Caco-2 (cell line): ENCODE measurements around the gene ARHGDIA. TPM values are rescaled to one million over a fixed set of nuclear protein-coding genes. Genes with fewer than 3 reads are reported as not detected.

Experiments
- BruUV-seq: library from RNA; stranded (reverse); fragments of 400-500 nt; replicated peaks from 2 replicates; lab custom pipeline; 2021; lab: Mats Ljungman, UMichigan
- CTCF ChIA-PET: fragments of 300-600 bp; sonication (Branson Sonifier 250); formaldehyde crosslinking; loops from one replicate; lab custom pipeline; 2022; ENCODE audit warnings: antibody characterized with exemption; lab: Charles Lee
- POLR2A ChIA-PET: fragments of 300-600 bp; sonication (Branson Sonifier 250); formaldehyde crosslinking; loops from one replicate; lab custom pipeline; 2022; ENCODE audit warnings: antibody characterized with exemption; lab: Charles Lee
- DNase-seq, 2 experiments: peaks; one replicate each; pipeline versions ENCODE4 v3.0.0 to v3.0.0-alpha.2; 2020 to 2022
- H3K27me3 ChIP-seq: replicated peaks from 2 replicates; pipeline ENCODE4 v1.6.0; 2011; ENCODE audit warnings: low read length; ENCODE audit not compliant: control insufficient read depth, insufficient read depth
- H3K36me3 ChIP-seq: 2 replicates; pipeline ENCODE4 v1.5.1; 2011; ENCODE audit warnings: low read length; ENCODE audit not compliant: control insufficient read depth, insufficient read depth
- H3K4me1 ChIP-seq: fragments of 250-450 bp; sonication (Bioruptor Pico); 2 replicates; pipeline ENCODE4 v1.5.1; 2020; ENCODE audit warnings: mild to moderate bottlenecking
- H3K4me3 ChIP-seq: 2 replicates; pipeline ENCODE4 v1.5.1; 2011; ENCODE audit warnings: low read depth, mild to moderate bottlenecking, control low read depth, low read length
- H3K9me3 ChIP-seq: fragments of 250-450 bp; sonication (Bioruptor Pico); 2 replicates; pipeline ENCODE4 v1.5.1; 2020; ENCODE audit warnings: mild to moderate bottlenecking, moderate library complexity
- H3K27ac Mint-ChIP-seq: one replicate; pipeline ENCODE4 v1.8.0; 2022; ENCODE audit warnings: mixed read lengths; ENCODE audit not compliant: unreplicated experiment
- H3K27me3 Mint-ChIP-seq: one replicate; pipeline ENCODE4 v1.8.0; 2022; ENCODE audit warnings: mixed read lengths; ENCODE audit not compliant: insufficient read depth, unreplicated experiment
- H3K36me3 Mint-ChIP-seq: one replicate; pipeline ENCODE4 v1.8.0; 2022; ENCODE audit warnings: mild to moderate bottlenecking, mixed read lengths; ENCODE audit not compliant: insufficient read depth, unreplicated experiment
- H3K4me1 Mint-ChIP-seq: one replicate; pipeline ENCODE4 v1.8.0; 2022; ENCODE audit warnings: low read depth, mixed read lengths; ENCODE audit not compliant: unreplicated experiment
- H3K4me3 Mint-ChIP-seq: one replicate; pipeline ENCODE4 v1.8.0; 2022; ENCODE audit warnings: mild to moderate bottlenecking, moderate library complexity, mixed read lengths; ENCODE audit not compliant: unreplicated experiment
- H3K9me3 Mint-ChIP-seq: one replicate; pipeline ENCODE4 v1.8.0; 2022; ENCODE audit warnings: mixed read lengths; ENCODE audit not compliant: unreplicated experiment
- CTCF ChIP-seq, 2 experiments: fragments of 200-600 bp in 1 of 2; IDR thresholded peaks; 1 replicate in 1 of 2; 2 replicates in 1 of 2; pipeline versions ENCODE4 v1.5.1 to v1.8.0; 2011 to 2022; ENCODE audit warnings: antibody characterized with exemption in 1 of 2, control low read depth in 1 of 2, inconsistent platforms in 1 of 2, low read depth in 1 of 2, low read length in 1 of 2, mild to moderate bottlenecking in 1 of 2, moderate library complexity in 1 of 2; ENCODE audit not compliant: insufficient read depth in 1 of 2, severe bottlenecking in 1 of 2, unreplicated experiment in 1 of 2
- intact Hi-C: fragments of 100-400 bp; cut with micrococcal nuclease; formaldehyde crosslinking; loops from one replicate; pipeline ENCODE4 v1.10.0; 2022; ENCODE audit not compliant: unreplicated experiment
- total RNA-seq: library from RNA; stranded (reverse); gene quantifications from 2 replicates; pipeline ENCODE4 v1.2.3, GENCODE V29; 2022

The ARHGDIA gene
- total RNA-seq, 1 experiment from 2014 or later: 253 TPM

GRCh38 chr17:81845361-81845760 lies 25.8 kb downstream of the ARHGDIA start:
- Histone ChIP-seq H3K4me1 (no peaks in the 10 kb centered on the region), H3K4me3 (no peak overlapping the region), H3K36me3 (no peaks in the 10 kb centered on the region; the same call in 1 of the 2 replicates), H3K27me3 (no peaks in the 10 kb centered on the region), H3K9me3 (no peaks in the 10 kb centered on the region)
- H3K9me3 Mint-ChIP-seq: no peaks in the 10 kb centered on the region
- POLR2A ChIA-PET: no interaction called here
- no peak overlapping the region for H3K4me3 Mint-ChIP-seq
- H3K27ac Mint-ChIP-seq: no peak overlapping the region
- intact Hi-C loops: no loop called here
- no peaks in the 10 kb centered on the region for H3K27me3 Mint-ChIP-seq
- BruUV-seq: no TSS peak
- H3K4me1 Mint-ChIP-seq: no peaks in the 10 kb centered on the region
- CTCF ChIA-PET: no interaction called here
- peaks cover 94% of the 10 kb centered on the region for H3K36me3 Mint-ChIP-seq
- TF ChIP-seq CTCF (IDR thresholded peaks at IDR 0.05; ENCODE audit: insufficient read depth in 1 of 2, low read depth in 1 of 2, low read length in 1 of 2, severe bottlenecking in 1 of 2, unreplicated experiment in 1 of 2): no peak
- no peak for DNase-seq

GRCh38 chr17:81844887-81845286 lies 26.2 kb downstream of the ARHGDIA start:
- Mint-ChIP-seq H3K27me3 (no peaks in the 10 kb centered on the region), H3K4me3 (no peak overlapping the region), H3K4me1 (no peaks in the 10 kb centered on the region), H3K36me3 (peaks cover 89% of the 10 kb centered on the region), H3K27ac (peak overlapping the region; percentile 76), H3K9me3 (no peaks in the 10 kb centered on the region)
- no peaks in the 10 kb centered on the region for H3K4me1 ChIP-seq
- BruUV-seq: no TSS peak
- ChIA-PET POLR2A (no interaction called here), CTCF (no interaction called here)
- no peaks in the 10 kb centered on the region for H3K9me3 ChIP-seq
- no peak for TF ChIP-seq CTCF (IDR thresholded peaks at IDR 0.05; ENCODE audit: insufficient read depth in 1 of 2, low read depth in 1 of 2, low read length in 1 of 2, severe bottlenecking in 1 of 2, unreplicated experiment in 1 of 2)
- H3K27me3 ChIP-seq: no peaks in the 10 kb centered on the region
- no peak for DNase-seq
- intact Hi-C loops: no loop called here
- H3K4me3 ChIP-seq: no peak overlapping the region
- no peaks in the 10 kb centered on the region; the same call in 1 of the 2 replicates for H3K36me3 ChIP-seq

GRCh38 chr17:81844327-81844851 lies 26.7 kb downstream of the ARHGDIA start:
- Histone ChIP-seq H3K4me3 (no peak overlapping the region), H3K4me1 (no peaks in the 10 kb centered on the region), H3K36me3 (no peaks in the 10 kb centered on the region; the same call in 1 of the 2 replicates), H3K9me3 (no peaks in the 10 kb centered on the region), H3K27me3 (no peaks in the 10 kb centered on the region)
- CTCF ChIA-PET: no interaction called here
- intact Hi-C loops: no loop called here
- POLR2A ChIA-PET: no interaction called here
- no peaks in the 10 kb centered on the region for H3K27me3 Mint-ChIP-seq
- no peak overlapping the region for H3K4me3 Mint-ChIP-seq
- H3K36me3 Mint-ChIP-seq: peaks cover 88% of the 10 kb centered on the region
- H3K27ac Mint-ChIP-seq: peak overlapping the region; percentile 76
- TF ChIP-seq CTCF (IDR thresholded peaks at IDR 0.05; ENCODE audit: insufficient read depth in 1 of 2, low read depth in 1 of 2, low read length in 1 of 2, severe bottlenecking in 1 of 2, unreplicated experiment in 1 of 2): no peak
- no peaks in the 10 kb centered on the region for H3K9me3 Mint-ChIP-seq
- DNase-seq: no peak
- BruUV-seq: no TSS peak
- H3K4me1 Mint-ChIP-seq: no peaks in the 10 kb centered on the region
